HG02571 (cell line): Measurements from ENCODE around the gene RNF121.
"Not testable (repeated sequence)": the region's sequence is repeated elsewhere in the genome, so short reads cannot be mapped to it uniquely, and the experiment has no call there.

ENCODE experiments used
- ATAC-seq: cut with Tn5 transposase; IDR thresholded peaks from one replicate; pipeline ENCODE4 v1.9.1; 2021; ENCODE audit warnings: mild to moderate bottlenecking, moderate library complexity; ENCODE audit not compliant: unreplicated experiment

Gene RNF121

GRCh38 chr11:71928737-71929443 lies at the start of gene RNF121:
Gene RNF121 (plus strand): TSS chr11:71929046. CDS start chr11:71929062, 16 bp downstream.
- peak; percentile 86 for ATAC-seq

- ATAC-seq: not testable (repeated sequence)
Measured at GRCh38 chr11:71885806-71886205, 43.0 kb upstream of the RNF121 start.

- not testable (repeated sequence) for ATAC-seq
Measured at GRCh38 chr11:71888335-71889010, 40.4 kb upstream of the RNF121 start.

- ATAC-seq: not testable (repeated sequence)
Measured at GRCh38 chr11:71889181-71889872, 39.5 kb upstream of the RNF121 start.

- no peak for ATAC-seq
Measured at GRCh38 chr11:71895961-71896360, 32.9 kb upstream of the RNF121 start.

- not testable (repeated sequence) for ATAC-seq
Measured at GRCh38 chr11:71901137-71901536, 27.7 kb upstream of the RNF121 start.

- no peak for ATAC-seq
Measured at GRCh38 chr11:71908218-71908617, 20.6 kb upstream of the RNF121 start.

GRCh38 chr11:71910775-71911174 lies 18.1 kb upstream of the RNF121 start:
- ATAC-seq: not testable (repeated sequence)

GRCh38 chr11:71911321-71911985 lies 17.4 kb upstream of the RNF121 start:
- not testable (repeated sequence) for ATAC-seq

GRCh38 chr11:71911986-71912340 lies 16.9 kb upstream of the RNF121 start:
- ATAC-seq: not testable (repeated sequence)

GRCh38 chr11:71913756-71914526 lies 14.9 kb upstream of the RNF121 start:
- no peak for ATAC-seq

GRCh38 chr11:71914617-71915189 lies 14.1 kb upstream of the RNF121 start:
- no peak for ATAC-seq

- no peak for ATAC-seq
Measured at GRCh38 chr11:71917646-71918140, 11.2 kb upstream of the RNF121 start.

- peak; percentile 68 for ATAC-seq
Measured at GRCh38 chr11:71927820-71928736, 768 bp upstream of the RNF121 start, which contains the start of gene XNDC1N. Gene XNDC1N (minus strand): TSS chr11:71928594. CDS start chr11:71923353, 5,241 bp downstream.

- ATAC-seq: no peak
Measured at GRCh38 chr11:71929491-71929890, 645 bp downstream of the RNF121 start.

- no peak for ATAC-seq
Measured at GRCh38 chr11:71930556-71931244, 1.9 kb downstream of the RNF121 start.

- no peak for ATAC-seq
Measured at GRCh38 chr11:71931245-71931602, 2.4 kb downstream of the RNF121 start.
